HCT116 (cell line): ENCODE measurements around the gene EGFR.

Experiments used
- EZH2 ChIP-seq: fragments of 200-600 bp; sonication (generic); IDR thresholded peaks from 2 replicates; pipeline ENCODE4 v1.6.1; 2017; ENCODE audit warnings: antibody characterized with exemption, mixed run types
- POLR2A ChIP-seq: IDR thresholded peaks from 2 replicates; pipeline ENCODE4 v1.7.0; 2011; ENCODE audit warnings: borderline replicate concordance; ENCODE audit not compliant: insufficient read depth, insufficient read length; ENCODE audit errors: extremely low read depth
- TF ChIP-seq, protein P1 (sequence below), 3 experiments: fragments of 200-600 bp in 1 of 3; sonication (generic) in 1 of 3; IDR thresholded peaks in 2 of 3; conservative IDR thresholded peaks in 1 of 3; 2 replicates each; pipeline ENCODE4 v1.5.1; 2012 to 2017; ENCODE audit warnings: low read depth in 2 of 3, low read length in 2 of 3, antibody characterized with exemption in 1 of 3, borderline replicate concordance in 1 of 3, control low read depth in 1 of 3, mild to moderate bottlenecking in 1 of 3, mixed read lengths in 1 of 3, mixed run types in 1 of 3, moderate library complexity in 1 of 3; ENCODE audit not compliant: insufficient read depth in 1 of 3

DNA sequence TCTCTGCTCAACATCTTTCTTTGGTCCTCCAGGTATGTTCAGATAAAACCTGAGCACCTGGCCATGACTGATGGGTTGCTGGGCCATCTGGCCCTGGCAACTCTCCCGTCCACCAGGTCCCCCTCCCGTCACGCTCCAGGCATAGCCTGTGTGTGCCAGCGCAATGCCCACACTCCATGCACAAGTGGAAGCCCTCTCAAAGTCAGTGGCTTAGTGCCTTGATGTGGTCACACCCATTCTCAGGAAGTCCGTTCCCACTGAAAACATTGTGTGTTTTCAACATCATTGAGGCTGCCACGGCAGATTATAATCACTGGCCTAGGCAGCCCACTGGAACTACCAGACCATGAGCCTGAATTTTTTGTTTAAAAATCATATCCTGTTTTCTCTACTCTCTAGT lies 175.7 kb downstream of the EGFR start:
- TF ChIP-seq, protein P1, sequence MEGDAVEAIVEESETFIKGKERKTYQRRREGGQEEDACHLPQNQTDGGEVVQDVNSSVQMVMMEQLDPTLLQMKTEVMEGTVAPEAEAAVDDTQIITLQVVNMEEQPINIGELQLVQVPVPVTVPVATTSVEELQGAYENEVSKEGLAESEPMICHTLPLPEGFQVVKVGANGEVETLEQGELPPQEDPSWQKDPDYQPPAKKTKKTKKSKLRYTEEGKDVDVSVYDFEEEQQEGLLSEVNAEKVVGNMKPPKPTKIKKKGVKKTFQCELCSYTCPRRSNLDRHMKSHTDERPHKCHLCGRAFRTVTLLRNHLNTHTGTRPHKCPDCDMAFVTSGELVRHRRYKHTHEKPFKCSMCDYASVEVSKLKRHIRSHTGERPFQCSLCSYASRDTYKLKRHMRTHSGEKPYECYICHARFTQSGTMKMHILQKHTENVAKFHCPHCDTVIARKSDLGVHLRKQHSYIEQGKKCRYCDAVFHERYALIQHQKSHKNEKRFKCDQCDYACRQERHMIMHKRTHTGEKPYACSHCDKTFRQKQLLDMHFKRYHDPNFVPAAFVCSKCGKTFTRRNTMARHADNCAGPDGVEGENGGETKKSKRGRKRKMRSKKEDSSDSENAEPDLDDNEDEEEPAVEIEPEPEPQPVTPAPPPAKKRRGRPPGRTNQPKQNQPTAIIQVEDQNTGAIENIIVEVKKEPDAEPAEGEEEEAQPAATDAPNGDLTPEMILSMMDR (IDR thresholded peaks at IDR 0.05 in 2 of 3, conservative IDR thresholded peaks at IDR 0.05 in 1 of 3; ENCODE audit: borderline replicate concordance in 1 of 3, insufficient read depth in 1 of 3, low read depth in 2 of 3, low read length in 2 of 3): no peak
- TF ChIP-seq POLR2A: no peak
- no peak for TF ChIP-seq EZH2
